GM12878 (cell line): ENCODE results near the gene CATSPER1. TPM values are rescaled to one million over a fixed set of nuclear protein-coding genes. Genes with fewer than 3 reads are reported as not detected.

Source experiments
- ATAC-seq: fragments of 200-7000 bp; cut with Tn5 transposase; 3 replicates; pipeline ENCODE4 v1.9.1; 2020; ENCODE audit warnings: mild to moderate bottlenecking, moderate library complexity
- BruUV-seq: library from RNA; stranded (reverse); fragments of 400-500 nt; replicated peaks from 2 replicates; lab custom pipeline; 2021; lab: Mats Ljungman, UMichigan
- CTCF ChIA-PET: fragments of 300-600 bp; sonication (Branson Sonifier 250); formaldehyde crosslinking; extraction: SDS; loops from one replicate; lab custom pipeline; 2021; ENCODE audit warnings: inconsistent platforms; lab: Yijun Ruan, JAX
- POLR2A ChIA-PET: fragments of 350-600 bp; formaldehyde crosslinking; extraction: SDS; loops from one replicate; lab custom pipeline; 2021; ENCODE audit warnings: inconsistent platforms; lab: Charles Lee
- RAD21 ChIA-PET: fragments of 300-600 bp; sonication (Branson Sonifier 250); formaldehyde crosslinking; loops from one replicate; lab custom pipeline; 2023; ENCODE audit warnings: antibody characterized with exemption; ENCODE audit not compliant: unreplicated experiment; lab: Charles Lee
- SMC1A ChIA-PET: fragments of 300-600 bp; sonication (Branson Sonifier 250); formaldehyde crosslinking; loops from one replicate; lab custom pipeline; 2023; ENCODE audit not compliant: unreplicated experiment, uncharacterized antibody; lab: Charles Lee
- DNase-seq: peaks from one replicate; pipeline ENCODE4 v3.0.0-alpha.2; 2011; ENCODE audit warnings: low read depth, low spot score
- FAIRE-seq: peaks from 3 replicates; lab custom pipeline; 2011; peaks lifted over from hg19 to GRCh38; lab: Jason Lieb, UNC
- H2AFZ ChIP-seq: 2 replicates; pipeline ENCODE4 v1.6.0; 2011; ENCODE audit warnings: low read depth, low read length, control low read depth; ENCODE audit not compliant: control insufficient read depth
- H3K27ac ChIP-seq: 2 replicates; pipeline ENCODE4 v1.5.1; 2011; ENCODE audit warnings: control low read depth; ENCODE audit not compliant: control insufficient read depth, insufficient read depth
- H3K27me3 ChIP-seq, 2 experiments: replicated peaks in 1 of 2; 2 replicates each; pipeline versions ENCODE4 v1.6.0 to v1.6.1; 2011; ENCODE audit warnings: low read length in 1 of 2; ENCODE audit not compliant: control insufficient read depth in 2 of 2, insufficient read depth in 2 of 2
- H3K36me3 ChIP-seq, 2 experiments: 2 replicates each; pipeline ENCODE4 v1.5.1; 2011; ENCODE audit warnings: low read length in 1 of 2; ENCODE audit not compliant: control insufficient read depth in 2 of 2, insufficient read depth in 2 of 2
- H3K4me1 ChIP-seq: 2 replicates; pipeline ENCODE4 v1.6.1; 2011; ENCODE audit warnings: mild to moderate bottlenecking, low read length, moderate library complexity, mixed read lengths; ENCODE audit not compliant: control insufficient read depth, insufficient read depth
- H3K4me2 ChIP-seq: 2 replicates; pipeline ENCODE4 v1.6.0; 2011; ENCODE audit warnings: control low read depth; ENCODE audit not compliant: control insufficient read depth, insufficient read depth
- H3K4me3 ChIP-seq: fragments of 200-600 bp; sonication (generic); 2 replicates; pipeline ENCODE4 v1.5.1; 2016
- H3K79me2 ChIP-seq: 2 replicates; pipeline ENCODE4 v1.6.0; 2011; ENCODE audit warnings: low read length; ENCODE audit not compliant: control insufficient read depth, insufficient read depth
- H3K9ac ChIP-seq: 2 replicates; pipeline ENCODE4 v1.8.0; 2011; ENCODE audit warnings: low read length, control low read depth, mixed read lengths; ENCODE audit not compliant: control insufficient read depth, insufficient read depth
- H3K9me3 ChIP-seq: replicated peaks from 3 replicates; pipeline ENCODE4 v1.5.1; 2011; ENCODE audit warnings: mild to moderate bottlenecking, low read length; ENCODE audit not compliant: control insufficient read depth, insufficient read depth
- H4K20me1 ChIP-seq: 2 replicates; pipeline ENCODE4 v1.6.0; 2011; ENCODE audit not compliant: control insufficient read depth, insufficient read depth
- ATF7 ChIP-seq: fragments of 450-650 bp; IDR thresholded peaks from 2 replicates; pipeline ENCODE4 v1.6.1; 2016; ENCODE audit warnings: low read depth, mild to moderate bottlenecking
- EP300 ChIP-seq, 2 experiments: fragments of 150-350 bp in 1 of 2; IDR thresholded peaks; 2 replicates each; pipeline ENCODE4 v1.6.1; 2011 to 2012; ENCODE audit warnings: low read depth in 2 of 2, low read length in 2 of 2, borderline replicate concordance in 1 of 2, improper control_type of control experiment in 1 of 2, inconsistent platforms in 1 of 2; ENCODE audit not compliant: control insufficient read depth in 1 of 2
- EZH2 ChIP-seq: IDR thresholded peaks from 2 replicates; pipeline ENCODE4 v1.6.1; 2012; ENCODE audit warnings: low read depth, mild to moderate bottlenecking, control low read depth, inconsistent platforms, low read length, borderline replicate concordance; ENCODE audit not compliant: control insufficient read depth
- HCFC1 ChIP-seq: fragments of 150-350 bp; IDR thresholded peaks from 2 replicates; pipeline ENCODE4 v1.6.1; 2014; ENCODE audit warnings: low read length
- IKZF2 ChIP-seq, 2 experiments: fragments of 450-650 bp; IDR thresholded peaks; 2 replicates each; pipeline ENCODE4 v1.6.1; 2017; ENCODE audit warnings: mild to moderate bottlenecking in 2 of 2, moderate library complexity in 2 of 2
- POLR2AphosphoS5 ChIP-seq: IDR thresholded peaks from 2 replicates; pipeline ENCODE4 v1.6.1; 2011; ENCODE audit warnings: mild to moderate bottlenecking, low read length, inconsistent platforms
- POU2F2 ChIP-seq: IDR thresholded peaks from 3 replicates; pipeline ENCODE4 v1.6.1; 2011; ENCODE audit warnings: low read depth, mild to moderate bottlenecking, low read length, borderline replicate concordance
- SIX5 ChIP-seq: IDR thresholded peaks from 2 replicates; pipeline ENCODE4 v1.6.1; 2011; ENCODE audit warnings: mild to moderate bottlenecking, low read depth, low read length, moderate library complexity; ENCODE audit not compliant: severe bottlenecking
- SREBF2 ChIP-seq: IDR thresholded peaks from 2 replicates; pipeline ENCODE4 v1.6.1; 2012; ENCODE audit warnings: mild to moderate bottlenecking, low read length
- SRF ChIP-seq, 2 experiments: IDR thresholded peaks; 2 replicates each; pipeline ENCODE4 v1.6.1; 2011; ENCODE audit warnings: low read depth in 2 of 2, low read length in 2 of 2, mild to moderate bottlenecking in 1 of 2, moderate library complexity in 1 of 2
- TBL1XR1 ChIP-seq: IDR thresholded peaks from 2 replicates; pipeline ENCODE4 v1.6.1; 2012; ENCODE audit warnings: low read depth, low read length, improper control_type of control experiment
- TCF3 ChIP-seq: IDR thresholded peaks from 2 replicates; pipeline ENCODE4 v1.6.1; 2012; ENCODE audit warnings: low read depth, mild to moderate bottlenecking, low read length, borderline replicate concordance; ENCODE audit not compliant: insufficient read depth
- YY1 ChIP-seq: IDR thresholded peaks from 2 replicates; pipeline ENCODE4 v1.6.1; 2011; ENCODE audit warnings: low read depth, mild to moderate bottlenecking, low read length
- WGBS: methylation state at CpG from one replicate; pipeline ENCODE4 v1.1.6; 2016; ENCODE audit warnings: low lambda C conversion rate; ENCODE audit not compliant: insufficient replicate concordance, insufficient coverage; ENCODE audit errors: missing lambda C conversion rate; 5-methylcytosine and 5-hydroxymethylcytosine counted together
- in situ Hi-C: fragments of 300-500 bp; cut with MboI; formaldehyde crosslinking; loops from 9 replicates; pipeline ENCODE4 v1.14.3; 2018; ENCODE audit warnings: mixed read lengths
- intact Hi-C: fragments of 100-400 bp; cut with micrococcal nuclease; formaldehyde crosslinking; loops from one replicate; pipeline ENCODE4 v1.14.2; 2022; ENCODE audit not compliant: unreplicated experiment
- polyA plus RNA-seq, 11 experiments: library from polyadenylated mRNA; depleted of rRNA in 4 of 11; unstranded in 6 of 11; stranded (reverse) in 5 of 11; fragments of >200 nt; fragmentation: Nextera tagmentation in 4 of 11; fragmentation: Illumina TruSeq in 1 of 11; extraction: Ambion mirVana in 4 of 11; extraction: Trizol in 1 of 11; gene quantifications; 1 replicate in 1 of 11; 2 replicates in 10 of 11; pipeline versions ENCODE4 v1.2.1 to v1.2.3, GENCODE V29; 2011 to 2016; ENCODE audit warnings: inconsistent platforms in 2 of 11, missing spikeins in 2 of 11, low read depth in 1 of 11
- total RNA-seq, 4 experiments: library from RNA; depleted of rRNA in 3 of 4; stranded (reverse); fragments of >200 nt in 3 of 4; fragmentation: Illumina TruSeq in 1 of 4; extraction: Trizol in 1 of 4; gene quantifications; 2 replicates each; pipeline versions ENCODE4 v1.2.1 to v1.2.3, GENCODE V29; 2013 to 2021
- TF ChIP-seq, protein P1 (sequence below): fragments of 150-350 bp; IDR thresholded peaks from 2 replicates; pipeline ENCODE4 v1.6.1; 2016; ENCODE audit warnings: low read depth, low read length
- TF ChIP-seq, protein P2 (sequence below): IDR thresholded peaks from 2 replicates; pipeline ENCODE4 v1.6.1; 2011; ENCODE audit warnings: low read depth, mild to moderate bottlenecking, low read length, moderate library complexity, borderline replicate concordance; ENCODE audit errors: extremely low read depth
- TF ChIP-seq, protein P3 (sequence below): fragments of 450-650 bp; conservative IDR thresholded peaks from 2 replicates; pipeline ENCODE4 v1.6.1; 2017; ENCODE audit warnings: mild to moderate bottlenecking, moderate library complexity

CATSPER1 gene
- total and polyA plus RNA-seq, 10 of the 15 experiments (the other 5 are each of a cell fraction or from before 2014, with no cell fraction given), result 0.02 to 0.05 TPM; not detected in 8

DNA sequence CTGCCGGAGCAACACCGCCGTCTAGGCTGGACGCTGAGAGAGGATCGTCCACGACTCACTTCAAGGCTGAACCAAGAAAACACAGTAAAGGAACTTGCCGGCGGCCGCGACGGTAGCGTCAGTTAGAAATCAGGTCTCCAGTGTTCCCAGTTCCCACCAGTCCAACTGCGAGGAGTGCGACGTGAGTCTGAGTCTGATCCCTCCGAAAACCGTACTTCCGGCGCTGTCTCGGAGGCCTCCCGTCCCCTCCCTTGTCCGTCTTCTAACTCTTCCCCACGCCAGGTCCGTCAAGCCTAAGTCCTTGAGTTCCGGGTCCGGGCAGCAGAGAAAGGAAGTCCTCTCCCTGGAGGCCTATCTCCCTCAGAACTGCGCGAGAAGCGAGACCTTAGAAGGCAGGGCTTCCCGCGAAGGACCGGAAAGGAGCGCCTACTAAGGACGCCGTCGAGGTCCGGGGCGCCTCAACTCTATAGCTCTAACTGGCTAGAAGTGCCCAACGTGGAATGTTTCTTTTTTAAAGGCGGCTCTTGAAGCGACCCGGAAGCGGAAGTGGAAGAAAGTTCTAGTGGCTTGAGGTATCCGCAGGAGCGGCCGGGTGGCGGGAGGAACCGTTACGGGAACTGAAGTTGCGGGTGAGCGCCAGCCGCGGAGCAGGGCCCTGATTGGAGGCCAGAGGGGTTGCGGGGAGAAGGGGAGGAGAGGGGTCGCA, 24.2 kb downstream of the CATSPER1 start, which contains the start of the genes BANF1 and EIF1AD (continued):
- no peak; a peak in 1 of 4 replicates for TF ChIP-seq EP300 (IDR thresholded peaks at IDR 0.05; ENCODE audit: borderline replicate concordance in 1 of 2, control insufficient read depth in 1 of 2, low read depth in 2 of 2, low read length in 2 of 2)
- TF ChIP-seq TCF3, result 0 out of 2 replicates have a peak, but pooled peaks have one; percentile 2
- peak; percentile 52 to 91 for TF ChIP-seq SRF (IDR thresholded peaks at IDR 0.05; ENCODE audit: low read depth in 2 of 2, low read length in 2 of 2)
- TF ChIP-seq POLR2AphosphoS5, result peak; percentile 96
- peak; percentile 88 for TF ChIP-seq YY1
- TF ChIP-seq EZH2, result no peak
- TF ChIP-seq POU2F2, result peak; percentile 76; the same call in 2 of the 3 replicates
- peak; percentile 53; the same call in 1 of the 2 replicates for TF ChIP-seq TBL1XR1
- peak; percentile 91 for TF ChIP-seq HCFC1

DNA sequence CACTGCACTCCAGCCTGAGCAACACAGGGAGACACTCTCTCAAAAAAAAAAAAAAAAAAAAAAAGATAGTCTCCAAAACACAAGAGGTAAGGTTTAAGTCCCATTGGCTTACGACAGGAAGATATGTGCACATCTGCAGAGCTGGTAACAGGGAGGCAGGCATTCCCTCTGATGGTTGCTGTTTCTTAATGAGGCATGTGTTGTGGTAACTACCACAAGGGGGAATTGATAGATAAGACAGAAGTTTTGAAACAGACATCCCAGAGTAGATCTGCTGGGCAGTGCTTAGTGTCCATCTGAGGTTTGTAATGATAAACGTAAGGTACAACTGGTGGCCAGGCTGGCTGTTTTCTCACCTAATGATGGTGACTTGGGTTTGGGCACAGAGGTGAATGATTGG, 29.0 kb downstream of the CATSPER1 start:
- no peak overlapping the region for H3K27ac ChIP-seq
- H3K79me2 ChIP-seq, result peaks cover 20% of the 10 kb centered on the region
- H3K9ac ChIP-seq, result no peak overlapping the region
- ChIA-PET POLR2A (interaction anchor here (0.6 to 0.7 kb wide), 2 partner anchors 13 to 61 kb away, joined by 3 to 4 read pairs; no protein-coding TSS in a partner anchor), CTCF (interaction anchor here (0.6 kb wide), 1 partner anchor 47 kb away, joined by 3 read pairs; no protein-coding TSS in a partner anchor), SMC1A (no interaction called here), RAD21 (interaction anchor here (0.7 kb wide), 1 partner anchor 285 kb away, joined by 3 read pairs; no protein-coding TSS in a partner anchor)
- H3K27me3 ChIP-seq, result no peaks in the 10 kb centered on the region
- no peak overlapping the region for H3K4me2 ChIP-seq
- 100% methylated on average over 2 of the region's 2 CpGs for WGBS
- ATAC-seq, result no peak
- BruUV-seq, result no TSS peak
- no peak overlapping the region for H2AFZ ChIP-seq
- no peaks in the 10 kb centered on the region for H3K9me3 ChIP-seq
- peaks cover 3% of the 10 kb centered on the region for H3K4me1 ChIP-seq
- in situ Hi-C loops (no loop called here), intact Hi-C loops (no loop called here)
- no peak for FAIRE-seq
- H3K36me3 ChIP-seq, result peaks cover 17 to 25% of the 10 kb centered on the region in 2 experiments
- no peak overlapping the region for H3K4me3 ChIP-seq
- no peak for DNase-seq
- H4K20me1 ChIP-seq, result no peaks in the 10 kb centered on the region
- TF ChIP-seq IKZF2 (IDR thresholded peaks at IDR 0.05) (no peak), SREBF2 (no peak), SIX5 (no peak), EP300 (IDR thresholded peaks at IDR 0.05; ENCODE audit: borderline replicate concordance in 1 of 2, control insufficient read depth in 1 of 2, low read depth in 2 of 2, low read length in 2 of 2) (no peak), ATF7 (no peak)
- TF ChIP-seq, protein P1, sequence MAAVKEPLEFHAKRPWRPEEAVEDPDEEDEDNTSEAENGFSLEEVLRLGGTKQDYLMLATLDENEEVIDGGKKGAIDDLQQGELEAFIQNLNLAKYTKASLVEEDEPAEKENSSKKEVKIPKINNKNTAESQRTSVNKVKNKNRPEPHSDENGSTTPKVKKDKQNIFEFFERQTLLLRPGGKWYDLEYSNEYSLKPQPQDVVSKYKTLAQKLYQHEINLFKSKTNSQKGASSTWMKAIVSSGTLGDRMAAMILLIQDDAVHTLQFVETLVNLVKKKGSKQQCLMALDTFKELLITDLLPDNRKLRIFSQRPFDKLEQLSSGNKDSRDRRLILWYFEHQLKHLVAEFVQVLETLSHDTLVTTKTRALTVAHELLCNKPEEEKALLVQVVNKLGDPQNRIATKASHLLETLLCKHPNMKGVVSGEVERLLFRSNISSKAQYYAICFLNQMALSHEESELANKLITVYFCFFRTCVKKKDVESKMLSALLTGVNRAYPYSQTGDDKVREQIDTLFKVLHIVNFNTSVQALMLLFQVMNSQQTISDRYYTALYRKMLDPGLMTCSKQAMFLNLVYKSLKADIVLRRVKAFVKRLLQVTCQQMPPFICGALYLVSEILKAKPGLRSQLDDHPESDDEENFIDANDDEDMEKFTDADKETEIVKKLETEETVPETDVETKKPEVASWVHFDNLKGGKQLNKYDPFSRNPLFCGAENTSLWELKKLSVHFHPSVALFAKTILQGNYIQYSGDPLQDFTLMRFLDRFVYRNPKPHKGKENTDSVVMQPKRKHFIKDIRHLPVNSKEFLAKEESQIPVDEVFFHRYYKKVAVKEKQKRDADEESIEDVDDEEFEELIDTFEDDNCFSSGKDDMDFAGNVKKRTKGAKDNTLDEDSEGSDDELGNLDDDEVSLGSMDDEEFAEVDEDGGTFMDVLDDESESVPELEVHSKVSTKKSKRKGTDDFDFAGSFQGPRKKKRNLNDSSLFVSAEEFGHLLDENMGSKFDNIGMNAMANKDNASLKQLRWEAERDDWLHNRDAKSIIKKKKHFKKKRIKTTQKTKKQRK, result no peak
- TF ChIP-seq, protein P2, sequence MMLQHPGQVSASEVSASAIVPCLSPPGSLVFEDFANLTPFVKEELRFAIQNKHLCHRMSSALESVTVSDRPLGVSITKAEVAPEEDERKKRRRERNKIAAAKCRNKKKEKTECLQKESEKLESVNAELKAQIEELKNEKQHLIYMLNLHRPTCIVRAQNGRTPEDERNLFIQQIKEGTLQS, result no peak
- TF ChIP-seq, protein P3, sequence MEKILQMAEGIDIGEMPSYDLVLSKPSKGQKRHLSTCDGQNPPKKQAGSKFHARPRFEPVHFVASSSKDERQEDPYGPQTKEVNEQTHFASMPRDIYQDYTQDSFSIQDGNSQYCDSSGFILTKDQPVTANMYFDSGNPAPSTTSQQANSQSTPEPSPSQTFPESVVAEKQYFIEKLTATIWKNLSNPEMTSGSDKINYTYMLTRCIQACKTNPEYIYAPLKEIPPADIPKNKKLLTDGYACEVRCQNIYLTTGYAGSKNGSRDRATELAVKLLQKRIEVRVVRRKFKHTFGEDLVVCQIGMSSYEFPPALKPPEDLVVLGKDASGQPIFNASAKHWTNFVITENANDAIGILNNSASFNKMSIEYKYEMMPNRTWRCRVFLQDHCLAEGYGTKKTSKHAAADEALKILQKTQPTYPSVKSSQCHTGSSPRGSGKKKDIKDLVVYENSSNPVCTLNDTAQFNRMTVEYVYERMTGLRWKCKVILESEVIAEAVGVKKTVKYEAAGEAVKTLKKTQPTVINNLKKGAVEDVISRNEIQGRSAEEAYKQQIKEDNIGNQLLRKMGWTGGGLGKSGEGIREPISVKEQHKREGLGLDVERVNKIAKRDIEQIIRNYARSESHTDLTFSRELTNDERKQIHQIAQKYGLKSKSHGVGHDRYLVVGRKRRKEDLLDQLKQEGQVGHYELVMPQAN, result no peak
